ENCODE measurements around the gene ITIH1. TPM values are rescaled to one million over a fixed set of nuclear protein-coding genes. Genes with fewer than 3 reads are reported as not detected.

ITIH1 gene
- total RNA-seq, 1 donor from 2014 or later: 0.80 TPM

DNA sequence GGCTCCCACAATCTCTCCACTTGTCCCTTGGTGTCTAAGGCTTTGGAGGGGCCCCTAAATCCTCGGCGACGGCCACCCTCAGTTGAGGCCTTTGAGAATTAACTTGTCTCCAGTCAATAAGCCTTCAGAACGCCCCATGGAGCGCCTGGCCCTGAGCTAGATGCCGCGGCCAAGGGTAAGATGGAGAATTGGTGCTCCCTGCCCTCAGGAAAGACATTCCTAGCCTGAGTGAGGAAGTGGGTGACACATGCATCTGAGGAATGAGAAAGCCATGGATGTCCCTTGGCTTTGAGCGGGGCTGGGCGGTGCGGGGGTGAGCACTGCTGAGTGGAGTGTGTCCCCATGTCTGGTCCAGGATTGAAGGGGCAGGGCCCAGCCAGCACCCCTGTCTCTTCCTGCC lies 39.8 kb downstream of the ITIH1 start:
- Mint-ChIP-seq H3K4me1 (no peaks in the 10 kb centered on the region), H3K27ac (no peak overlapping the region), H3K9me3 (no peaks in the 10 kb centered on the region), H3K27me3 (no peaks in the 10 kb centered on the region), H3K4me3 (no peak overlapping the region), H3K36me3 (ENCODE audit: low read depth) (no peaks in the 10 kb centered on the region)
- ChIA-PET CTCF (no interaction called here), POLR2A (no interaction called here)
- DNase-seq: no peak
- TF ChIP-seq, protein P1, sequence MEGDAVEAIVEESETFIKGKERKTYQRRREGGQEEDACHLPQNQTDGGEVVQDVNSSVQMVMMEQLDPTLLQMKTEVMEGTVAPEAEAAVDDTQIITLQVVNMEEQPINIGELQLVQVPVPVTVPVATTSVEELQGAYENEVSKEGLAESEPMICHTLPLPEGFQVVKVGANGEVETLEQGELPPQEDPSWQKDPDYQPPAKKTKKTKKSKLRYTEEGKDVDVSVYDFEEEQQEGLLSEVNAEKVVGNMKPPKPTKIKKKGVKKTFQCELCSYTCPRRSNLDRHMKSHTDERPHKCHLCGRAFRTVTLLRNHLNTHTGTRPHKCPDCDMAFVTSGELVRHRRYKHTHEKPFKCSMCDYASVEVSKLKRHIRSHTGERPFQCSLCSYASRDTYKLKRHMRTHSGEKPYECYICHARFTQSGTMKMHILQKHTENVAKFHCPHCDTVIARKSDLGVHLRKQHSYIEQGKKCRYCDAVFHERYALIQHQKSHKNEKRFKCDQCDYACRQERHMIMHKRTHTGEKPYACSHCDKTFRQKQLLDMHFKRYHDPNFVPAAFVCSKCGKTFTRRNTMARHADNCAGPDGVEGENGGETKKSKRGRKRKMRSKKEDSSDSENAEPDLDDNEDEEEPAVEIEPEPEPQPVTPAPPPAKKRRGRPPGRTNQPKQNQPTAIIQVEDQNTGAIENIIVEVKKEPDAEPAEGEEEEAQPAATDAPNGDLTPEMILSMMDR (IDR thresholded peaks at IDR 0.05): no peak
- intact Hi-C loops (cut with micrococcal nuclease): loop anchor here (5.0 kb wide), 1 partner anchor 45 kb away; the partner anchor contains the start of gene NEK4
- no peak for ATAC-seq (ENCODE audit: low read depth)

DNA sequence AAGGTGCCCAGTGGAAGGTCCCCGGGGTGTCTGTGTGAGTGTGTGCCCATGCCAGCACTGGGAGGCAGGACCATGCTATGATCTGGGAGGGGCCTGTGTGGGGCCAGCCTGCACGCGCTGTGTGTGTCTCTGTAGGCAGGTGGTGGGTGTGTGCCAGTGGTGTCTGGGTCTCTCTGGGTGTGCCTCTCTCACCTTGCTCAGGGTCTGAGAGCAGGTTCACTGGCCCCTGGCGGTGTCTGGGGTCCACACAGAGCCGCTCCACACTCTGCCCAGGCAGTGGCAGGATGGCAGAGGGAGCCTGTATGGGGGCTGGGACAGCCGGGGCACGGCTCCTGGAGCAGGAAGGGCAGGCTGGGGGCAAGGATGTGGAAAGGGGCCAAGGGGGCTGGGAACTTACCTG lies 40.5 kb downstream of the ITIH1 start:
- H3K9me3 Mint-ChIP-seq: no peaks in the 10 kb centered on the region

DNA sequence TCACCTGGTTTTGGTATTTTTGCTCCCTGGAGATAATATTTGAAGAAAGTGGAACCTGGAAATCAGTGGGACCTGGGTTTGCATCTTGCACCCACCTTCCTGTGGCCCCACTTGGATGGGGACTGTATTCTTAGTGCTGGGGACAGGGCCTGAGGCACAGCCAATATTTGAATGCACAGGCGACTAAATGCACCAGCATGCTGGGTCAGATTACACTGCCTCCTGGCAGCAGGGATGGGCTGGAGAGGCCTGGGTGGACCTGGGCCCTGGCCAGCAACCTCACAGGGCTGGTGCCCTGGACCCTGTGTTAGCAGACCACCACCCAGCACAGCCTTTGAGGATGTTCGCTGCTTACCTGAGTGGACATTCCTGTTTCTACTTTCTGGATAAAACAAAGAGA lies 42.5 kb downstream of the ITIH1 start:
- ChIA-PET CTCF (no interaction called here), POLR2A (no interaction called here)
- Mint-ChIP-seq H3K9me3 (no peaks in the 10 kb centered on the region), H3K4me1 (no peaks in the 10 kb centered on the region), H3K4me3 (no peak overlapping the region), H3K27ac (no peak overlapping the region), H3K27me3 (no peaks in the 10 kb centered on the region), H3K36me3 (ENCODE audit: low read depth) (no peaks in the 10 kb centered on the region)
- ATAC-seq (ENCODE audit: low read depth): no peak
- TF ChIP-seq, protein P1 (IDR thresholded peaks at IDR 0.05): no peak
- intact Hi-C loops (cut with micrococcal nuclease): loop anchor here (5.0 kb wide), 1 partner anchor 48 kb away; the partner anchor contains the start of gene NEK4
- DNase-seq: no peak

More for the DNA sequence above, 40.5 kb downstream of the ITIH1 start:
- Mint-ChIP-seq H3K4me3 (no peak overlapping the region), H3K27me3 (no peaks in the 10 kb centered on the region), H3K36me3 (ENCODE audit: low read depth) (no peaks in the 10 kb centered on the region), H3K27ac (no peak overlapping the region), H3K4me1 (no peaks in the 10 kb centered on the region)
- intact Hi-C loops (cut with micrococcal nuclease): loop anchor here (5.0 kb wide), 1 partner anchor 46 kb away; the partner anchor contains the start of gene NEK4
- ATAC-seq (ENCODE audit: low read depth) (no peak), DNase-seq (no peak)
- POLR2A ChIA-PET: no interaction called here
- CTCF ChIA-PET: no interaction called here
- TF ChIP-seq, protein P1 (IDR thresholded peaks at IDR 0.05): no peak

DNA sequence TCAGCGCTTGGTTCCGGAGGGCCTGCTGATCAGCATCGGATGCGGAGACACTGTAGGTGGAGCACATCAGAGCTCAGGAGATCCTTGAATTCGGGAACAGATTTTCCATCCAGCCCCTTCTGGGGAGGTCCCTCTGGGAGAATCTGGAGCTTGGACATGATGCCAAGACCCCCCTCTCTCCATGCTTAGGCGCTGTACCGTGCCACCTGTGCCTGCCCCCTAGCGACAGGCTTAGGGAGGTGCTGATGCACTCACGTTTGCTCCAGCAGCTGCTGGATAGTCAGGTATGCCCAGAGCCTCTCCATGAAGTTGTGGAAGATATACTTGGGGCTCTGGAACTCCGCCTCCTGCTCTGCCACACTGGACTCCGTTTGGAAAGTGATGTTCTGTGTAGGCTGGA lies 43.3 kb downstream of the ITIH1 start:
- DNase-seq (no peak), ATAC-seq (ENCODE audit: low read depth) (no peak)
- TF ChIP-seq, protein P1 (IDR thresholded peaks at IDR 0.05): no peak
- intact Hi-C loops (cut with micrococcal nuclease): loop anchor here (1.0 kb wide), 1 partner anchor 78 kb away; no protein-coding TSS in a partner anchor
- H3K4me3 Mint-ChIP-seq: no peak overlapping the region
- H3K36me3 Mint-ChIP-seq (ENCODE audit: low read depth): no peaks in the 10 kb centered on the region
- ChIA-PET POLR2A (interaction anchor here (0.6 kb wide), 1 partner anchor 114 kb away, joined by 4 read pairs; no protein-coding TSS in a partner anchor), CTCF (interaction anchor here (1.2 to 1.3 kb wide), 2 partner anchors 79 to 110 kb away, joined by 4 to 6 read pairs; no protein-coding TSS in a partner anchor)
- H3K4me1 Mint-ChIP-seq: no peaks in the 10 kb centered on the region
- no peak overlapping the region for H3K27ac Mint-ChIP-seq
- no peaks in the 10 kb centered on the region for H3K9me3 Mint-ChIP-seq
- no peaks in the 10 kb centered on the region for H3K27me3 Mint-ChIP-seq

DNA sequence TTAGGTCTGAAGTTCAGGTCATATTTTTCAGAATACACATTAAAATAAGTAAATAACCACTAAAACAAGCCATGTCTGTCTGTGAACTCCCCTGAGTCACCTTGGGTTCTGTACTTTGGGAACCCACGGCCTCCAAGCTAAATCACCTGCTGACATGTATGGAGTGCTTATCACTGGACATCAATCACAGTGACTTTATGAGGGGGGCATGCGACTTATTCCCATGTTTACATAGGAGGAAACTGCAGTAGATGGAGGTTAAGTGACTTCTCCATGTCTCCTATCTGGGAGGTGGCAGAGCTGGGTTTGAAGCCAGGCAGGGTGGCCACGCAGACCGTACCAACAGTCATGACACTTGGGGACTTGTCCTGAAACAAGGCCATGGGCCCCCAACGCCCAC lies 45.0 kb downstream of the ITIH1 start:
- ATAC-seq (ENCODE audit: low read depth) (no peak), DNase-seq (no peak)
- H3K27ac Mint-ChIP-seq: no peak overlapping the region
- intact Hi-C loops (cut with micrococcal nuclease): no loop called here
- TF ChIP-seq, protein P1 (IDR thresholded peaks at IDR 0.05): no peak
- no peaks in the 10 kb centered on the region for H3K9me3 Mint-ChIP-seq
- H3K4me1 Mint-ChIP-seq: no peaks in the 10 kb centered on the region
- H3K27me3 Mint-ChIP-seq: no peaks in the 10 kb centered on the region
- ChIA-PET CTCF (no interaction called here), POLR2A (no interaction called here)
- no peak overlapping the region for H3K4me3 Mint-ChIP-seq
- no peaks in the 10 kb centered on the region for H3K36me3 Mint-ChIP-seq (ENCODE audit: low read depth)

Measured in activated B cell treated with CpG ODN at 0.5 μM for 24 hours (primary cell).